ENCODE data around the gene OGFOD3.
A peak's percentile ranks its signal among the peaks of the same experiment; 100 is the strongest.
"Not testable (repeated sequence)": the region's sequence is repeated elsewhere in the genome, so short reads cannot be mapped to it uniquely, and the experiment has no call there.

OGFOD3 gene

DNA sequence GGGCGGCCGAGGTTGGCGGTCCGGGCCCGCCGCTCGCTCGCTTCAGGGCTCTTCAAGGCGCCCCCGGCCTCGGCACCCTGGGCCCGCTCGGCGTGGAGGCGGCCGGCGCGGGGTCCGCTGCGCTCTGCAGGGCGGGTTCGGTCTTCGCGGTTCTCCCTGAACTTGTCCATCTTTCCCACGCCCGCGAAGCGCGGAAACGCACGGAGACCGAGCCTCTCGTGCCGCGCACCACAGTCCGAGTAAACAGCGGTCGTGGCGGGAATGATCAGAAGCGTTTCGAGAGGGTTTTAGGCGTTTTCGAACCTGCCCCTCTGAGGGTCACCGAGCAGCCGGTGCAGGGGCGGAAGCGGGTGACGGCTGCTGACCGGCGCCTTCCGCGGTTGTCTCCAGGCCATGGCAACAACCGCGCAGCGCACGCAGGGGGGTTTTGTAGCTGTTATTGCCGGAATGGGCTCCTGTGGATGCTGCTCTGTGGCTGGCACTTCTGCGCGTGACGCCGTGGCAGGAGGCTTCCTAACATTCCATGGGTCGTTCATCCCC, 40.6 kb upstream of the OGFOD3 start:
- TF ChIP-seq, protein P1, sequence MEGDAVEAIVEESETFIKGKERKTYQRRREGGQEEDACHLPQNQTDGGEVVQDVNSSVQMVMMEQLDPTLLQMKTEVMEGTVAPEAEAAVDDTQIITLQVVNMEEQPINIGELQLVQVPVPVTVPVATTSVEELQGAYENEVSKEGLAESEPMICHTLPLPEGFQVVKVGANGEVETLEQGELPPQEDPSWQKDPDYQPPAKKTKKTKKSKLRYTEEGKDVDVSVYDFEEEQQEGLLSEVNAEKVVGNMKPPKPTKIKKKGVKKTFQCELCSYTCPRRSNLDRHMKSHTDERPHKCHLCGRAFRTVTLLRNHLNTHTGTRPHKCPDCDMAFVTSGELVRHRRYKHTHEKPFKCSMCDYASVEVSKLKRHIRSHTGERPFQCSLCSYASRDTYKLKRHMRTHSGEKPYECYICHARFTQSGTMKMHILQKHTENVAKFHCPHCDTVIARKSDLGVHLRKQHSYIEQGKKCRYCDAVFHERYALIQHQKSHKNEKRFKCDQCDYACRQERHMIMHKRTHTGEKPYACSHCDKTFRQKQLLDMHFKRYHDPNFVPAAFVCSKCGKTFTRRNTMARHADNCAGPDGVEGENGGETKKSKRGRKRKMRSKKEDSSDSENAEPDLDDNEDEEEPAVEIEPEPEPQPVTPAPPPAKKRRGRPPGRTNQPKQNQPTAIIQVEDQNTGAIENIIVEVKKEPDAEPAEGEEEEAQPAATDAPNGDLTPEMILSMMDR (IDR thresholded peaks at IDR 0.05) = no peak
- TF ChIP-seq ZFX (IDR thresholded peaks at IDR 0.05; ENCODE audit: borderline replicate concordance) = no peak
- peak overlapping the region; percentile 99 for H3K27ac ChIP-seq

DNA sequence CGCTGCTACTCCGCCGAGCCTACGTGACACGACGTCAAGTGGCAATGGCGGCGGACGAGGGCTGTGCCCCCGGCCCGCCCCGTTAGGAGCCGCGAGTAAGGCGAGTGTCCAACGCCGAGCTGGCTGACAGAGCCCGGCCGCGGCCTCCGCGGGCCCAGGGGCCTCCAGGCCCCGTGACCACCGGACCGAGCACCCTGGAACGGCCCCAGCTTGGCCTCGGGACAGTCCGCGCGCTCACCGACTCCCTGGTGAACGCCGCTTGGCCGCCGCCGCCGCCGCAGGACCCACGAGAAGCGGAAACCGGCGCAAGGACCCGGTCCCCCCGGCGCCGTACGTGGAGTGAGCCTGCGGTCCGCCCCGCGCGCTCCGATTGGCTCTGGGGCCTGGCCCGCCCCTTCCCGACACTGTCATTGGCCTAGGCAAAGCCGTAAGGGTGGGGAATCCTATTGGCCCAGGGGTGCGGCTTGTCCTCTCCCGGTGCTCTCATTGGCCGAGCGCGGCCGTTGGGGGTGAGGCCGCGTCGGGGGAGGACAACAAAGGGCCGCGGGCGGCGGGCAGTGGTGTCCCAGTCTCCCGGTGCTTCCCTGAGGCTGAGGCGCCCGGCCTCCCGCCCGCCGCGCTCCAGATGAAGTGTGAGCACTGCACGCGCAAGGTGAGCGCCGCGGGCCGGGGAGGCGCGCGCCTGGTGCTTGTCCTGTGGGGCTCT, 39.9 kb upstream of the OGFOD3 start, which contains the start of gene NARF:
Gene NARF, plus strand, starts transcription at position 563 of the 706 bp plus-strand sequence. Its CDS starts 63 bp downstream, at position 626.
- TF ChIP-seq, protein P1 (IDR thresholded peaks at IDR 0.05) = no peak
- no peak for TF ChIP-seq ZFX (IDR thresholded peaks at IDR 0.05; ENCODE audit: borderline replicate concordance)
- H3K27ac ChIP-seq = peak within 1 kb of the TSS; percentile 99

- no peak for TF ChIP-seq ZFX (IDR thresholded peaks at IDR 0.05; ENCODE audit: borderline replicate concordance)
- TF ChIP-seq, protein P1 (IDR thresholded peaks at IDR 0.05) = no peak
- peak overlapping the region; percentile 99 for H3K27ac ChIP-seq
Measured at GRCh38 chr17:82457929-82458178, 39.5 kb upstream of the OGFOD3 start.

GRCh38 chr17:82457073-82457928, 38.9 kb upstream of the OGFOD3 start:
- peak overlapping the region; percentile 99 for H3K27ac ChIP-seq
- TF ChIP-seq, protein P1 (IDR thresholded peaks at IDR 0.05) = no peak
- no peak for TF ChIP-seq ZFX (IDR thresholded peaks at IDR 0.05; ENCODE audit: borderline replicate concordance)

DNA sequence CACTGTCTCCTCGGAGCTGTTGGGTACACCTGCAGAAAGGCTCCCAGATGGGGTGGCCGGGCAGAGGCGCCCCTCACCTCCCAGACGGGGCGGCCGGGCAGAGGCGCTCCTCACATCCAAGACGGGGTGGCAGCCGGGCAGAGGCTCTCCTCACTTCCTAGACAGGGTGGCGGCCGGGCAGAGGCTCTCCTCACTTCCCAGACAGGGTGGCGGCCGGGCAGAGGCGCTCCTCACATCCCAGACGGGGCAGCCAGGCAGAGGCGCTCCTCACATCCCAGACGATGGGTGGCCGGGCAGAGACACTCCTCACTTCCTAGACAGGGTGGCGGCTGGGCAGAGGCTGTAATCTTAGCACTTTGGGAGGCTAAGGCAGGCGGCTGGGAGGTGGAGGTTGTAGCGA, 35.3 kb upstream of the OGFOD3 start:
- not testable (repeated sequence) for H3K27ac ChIP-seq

DNA sequence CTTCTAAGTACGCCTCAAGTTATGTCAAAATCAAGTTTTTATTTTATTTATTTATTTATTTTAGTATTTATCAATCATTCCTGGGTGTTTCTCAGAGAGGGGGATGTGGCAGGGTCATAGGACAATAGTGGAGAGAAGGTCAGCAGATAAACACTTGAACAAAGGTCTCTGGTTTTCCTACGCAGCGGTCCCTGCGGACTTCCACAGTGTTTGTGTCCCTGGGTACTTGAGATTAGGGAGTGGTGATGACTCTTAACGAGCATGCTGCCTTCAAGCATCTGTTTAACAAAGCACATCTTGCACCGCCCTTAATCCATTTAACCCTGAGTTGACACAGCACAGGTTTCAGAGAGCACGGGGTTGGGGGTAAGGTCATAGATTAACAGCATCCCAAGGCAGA, 34.8 kb upstream of the OGFOD3 start:
- not testable (repeated sequence) for H3K27ac ChIP-seq

- no peak overlapping the region for H3K27ac ChIP-seq
- TF ChIP-seq, protein P1 (IDR thresholded peaks at IDR 0.05) = no peak
- TF ChIP-seq ZFX (IDR thresholded peaks at IDR 0.05; ENCODE audit: borderline replicate concordance) = no peak
Measured at GRCh38 chr17:82452162-82452561, 33.8 kb upstream of the OGFOD3 start.

DNA sequence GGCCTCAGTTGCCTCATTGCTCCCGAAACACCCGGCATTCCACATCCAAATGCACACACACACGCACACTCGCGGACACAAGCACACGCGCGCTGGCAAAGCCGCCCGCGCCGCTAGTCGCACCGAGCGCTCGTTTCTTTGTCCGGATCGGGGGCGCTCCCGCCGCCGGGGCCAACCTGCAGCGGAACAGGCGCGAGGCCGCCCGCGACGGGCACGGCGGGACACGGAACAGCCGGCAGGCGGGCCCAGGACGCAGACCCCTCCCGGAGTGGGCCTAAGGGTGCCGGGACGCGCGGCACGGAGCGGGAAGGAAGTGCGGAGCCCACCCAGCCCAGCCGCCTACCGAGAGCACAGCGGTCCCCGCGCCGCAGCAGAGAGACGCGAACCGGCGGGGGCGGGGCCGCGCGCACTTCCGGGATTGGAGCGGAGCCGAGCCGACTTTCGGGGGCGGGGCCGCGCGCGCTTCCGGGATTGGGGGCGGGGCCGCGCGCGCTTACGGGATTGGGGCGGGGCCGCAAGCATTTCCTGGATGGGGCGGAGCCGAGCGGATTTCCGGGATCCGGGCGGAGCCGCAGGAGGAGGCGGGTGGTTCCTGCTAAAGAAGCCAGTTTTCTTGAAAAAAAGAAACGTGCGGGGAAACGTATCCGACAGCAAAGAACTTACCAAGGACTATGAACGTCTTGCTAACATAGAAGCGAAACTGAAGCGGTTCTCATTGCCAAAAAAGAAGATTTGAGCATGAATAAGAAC, 32.1 kb upstream of the OGFOD3 start, which contains the start of gene CYBC1:
Gene CYBC1, minus strand, starts transcription at position 396 of the 750 bp plus-strand sequence. CDS start 1,498 bp downstream, outside the sequence.
- TF ChIP-seq, protein P1 (IDR thresholded peaks at IDR 0.05) = no peak
- no peak for TF ChIP-seq ZFX (IDR thresholded peaks at IDR 0.05; ENCODE audit: borderline replicate concordance)
- H3K27ac ChIP-seq = peak within 1 kb of the TSS; percentile 82

All from 22Rv1 (cell line).